NB4 (cell line): ENCODE measurements around the gene YBX1.

Source experiments
- POLR2A ChIP-seq: IDR thresholded peaks from 2 replicates; pipeline ENCODE4 v1.6.1; 2011; ENCODE audit warnings: mild to moderate bottlenecking; ENCODE audit not compliant: insufficient read length; ENCODE audit errors: extremely low read depth
- TF ChIP-seq, protein P1 (sequence below): IDR thresholded peaks from one replicate; pipeline ENCODE4 v1.5.1; 2012; ENCODE audit warnings: low read depth, low read length

DNA sequence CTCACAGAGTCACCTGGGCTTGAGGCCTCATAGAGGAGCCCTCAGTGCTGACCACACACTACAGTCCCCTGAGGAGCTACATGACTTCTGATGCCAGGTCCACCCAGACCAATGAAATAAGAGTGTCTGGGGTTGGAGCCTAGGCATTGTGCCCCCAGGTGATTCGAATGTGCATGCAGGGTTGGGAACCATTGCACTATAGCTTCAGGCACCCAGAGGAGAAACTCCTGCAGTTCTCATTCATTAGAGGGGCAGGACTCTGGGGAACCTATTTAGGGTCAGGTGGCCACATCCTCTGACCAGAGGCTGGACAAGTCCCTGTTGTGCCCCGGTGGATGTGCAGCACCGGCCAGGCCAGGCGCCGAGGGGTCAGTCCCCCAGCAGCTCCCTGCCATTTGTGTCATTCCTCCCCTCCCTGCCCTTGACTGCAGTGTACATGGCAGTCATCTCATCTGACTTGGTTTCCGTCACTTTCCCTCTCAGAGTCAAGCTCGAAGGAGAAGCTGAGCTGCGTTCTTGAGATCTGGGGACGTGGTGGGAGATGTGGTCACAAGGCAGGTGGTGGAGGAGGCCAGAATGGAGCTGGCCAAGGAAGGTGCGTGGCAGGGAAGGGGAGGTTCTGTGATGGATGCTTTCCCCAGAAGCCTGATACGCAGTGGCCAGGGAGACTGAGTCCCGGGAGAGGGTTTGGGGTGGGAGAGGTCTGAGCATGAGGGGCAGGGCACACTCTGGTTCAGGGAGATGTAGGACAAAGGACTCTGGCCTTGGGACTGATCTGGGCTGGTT, 51.4 kb downstream of the YBX1 start:
- TF ChIP-seq POLR2A = no peak
- TF ChIP-seq, protein P1, sequence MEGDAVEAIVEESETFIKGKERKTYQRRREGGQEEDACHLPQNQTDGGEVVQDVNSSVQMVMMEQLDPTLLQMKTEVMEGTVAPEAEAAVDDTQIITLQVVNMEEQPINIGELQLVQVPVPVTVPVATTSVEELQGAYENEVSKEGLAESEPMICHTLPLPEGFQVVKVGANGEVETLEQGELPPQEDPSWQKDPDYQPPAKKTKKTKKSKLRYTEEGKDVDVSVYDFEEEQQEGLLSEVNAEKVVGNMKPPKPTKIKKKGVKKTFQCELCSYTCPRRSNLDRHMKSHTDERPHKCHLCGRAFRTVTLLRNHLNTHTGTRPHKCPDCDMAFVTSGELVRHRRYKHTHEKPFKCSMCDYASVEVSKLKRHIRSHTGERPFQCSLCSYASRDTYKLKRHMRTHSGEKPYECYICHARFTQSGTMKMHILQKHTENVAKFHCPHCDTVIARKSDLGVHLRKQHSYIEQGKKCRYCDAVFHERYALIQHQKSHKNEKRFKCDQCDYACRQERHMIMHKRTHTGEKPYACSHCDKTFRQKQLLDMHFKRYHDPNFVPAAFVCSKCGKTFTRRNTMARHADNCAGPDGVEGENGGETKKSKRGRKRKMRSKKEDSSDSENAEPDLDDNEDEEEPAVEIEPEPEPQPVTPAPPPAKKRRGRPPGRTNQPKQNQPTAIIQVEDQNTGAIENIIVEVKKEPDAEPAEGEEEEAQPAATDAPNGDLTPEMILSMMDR = no peak
